GM23338 (cell line): ENCODE measurements around the gene RORB. TPM values are rescaled to one million over a fixed set of nuclear protein-coding genes. Genes with fewer than 3 reads are reported as not detected.

Source experiments
- ATAC-seq: fragments of 200-7000 bp; cut with Tn5 transposase; 3 replicates; pipeline ENCODE4 v1.9.1; 2020
- DNase-seq: peaks from one replicate; pipeline ENCODE4 v3.0.0-alpha.2; 2015; ENCODE audit warnings: low spot score
- H2AFZ ChIP-seq: fragments of 200-600 bp; sonication (generic); 2 replicates; pipeline ENCODE4 v1.8.0; 2016; ENCODE audit warnings: antibody characterized with exemption, mild to moderate bottlenecking, moderate library complexity
- H3F3A ChIP-seq: fragments of 200-600 bp; sonication (generic); replicated peaks from 2 replicates; pipeline ENCODE4 v1.8.0; 2017; ENCODE audit warnings: antibody characterized with exemption, mixed run types, low read depth
- H3K27ac ChIP-seq: fragments of 200-600 bp; sonication (generic); 2 replicates; pipeline ENCODE4 v1.6.1; 2016; ENCODE audit warnings: low read depth
- H3K27me3 ChIP-seq: fragments of 200-600 bp; sonication (generic); 2 replicates; pipeline ENCODE4 v1.8.0; 2016; ENCODE audit warnings: mild to moderate bottlenecking, mixed run types, moderate library complexity; ENCODE audit not compliant: insufficient read depth
- H3K36me3 ChIP-seq: fragments of 200-600 bp; sonication (generic); 2 replicates; pipeline ENCODE4 v1.8.0; 2016; ENCODE audit warnings: mild to moderate bottlenecking; ENCODE audit not compliant: insufficient read depth
- H3K4me1 ChIP-seq: fragments of 200-600 bp; sonication (generic); 2 replicates; pipeline ENCODE4 v1.8.0; 2016; ENCODE audit warnings: mild to moderate bottlenecking, moderate library complexity; ENCODE audit not compliant: insufficient read depth
- H3K4me2 ChIP-seq: fragments of 200-600 bp; sonication (generic); 2 replicates; pipeline ENCODE4 v1.7.1; 2017; ENCODE audit warnings: mixed run types
- H3K4me3 ChIP-seq: fragments of 200-600 bp; sonication (generic); 2 replicates; pipeline ENCODE4 v1.6.1; 2016; ENCODE audit warnings: mixed run types
- H3K79me2 ChIP-seq: fragments of 200-600 bp; sonication (generic); replicated peaks from 2 replicates; pipeline ENCODE4 v1.8.0; 2017; ENCODE audit warnings: mild to moderate bottlenecking; ENCODE audit not compliant: insufficient read depth
- H3K9me2 ChIP-seq: fragments of 200-600 bp; sonication (generic); 2 replicates; pipeline ENCODE4 v1.8.0; 2017; ENCODE audit not compliant: insufficient read depth
- H4K20me1 ChIP-seq: fragments of 200-600 bp; sonication (generic); replicated peaks from 2 replicates; pipeline ENCODE4 v1.8.0; 2017; ENCODE audit warnings: mild to moderate bottlenecking; ENCODE audit not compliant: insufficient read depth
- H3K27ac Mint-ChIP-seq: 2 replicates; pipeline ENCODE4 v1.8.0; 2020; ENCODE audit warnings: inconsistent platforms, mild to moderate bottlenecking, moderate library complexity, mixed read lengths
- H3K27me3 Mint-ChIP-seq: 3 replicates; pipeline ENCODE4 v1.8.0; 2022; ENCODE audit warnings: low read depth, mild to moderate bottlenecking, moderate library complexity, mixed read lengths, inconsistent platforms; ENCODE audit not compliant: insufficient read depth, poor library complexity
- H3K36me3 Mint-ChIP-seq: 3 replicates; pipeline ENCODE4 v1.8.0; 2021; ENCODE audit warnings: low read depth, mild to moderate bottlenecking, inconsistent platforms, moderate library complexity, mixed read lengths
- H3K4me1 Mint-ChIP-seq: 3 replicates; pipeline ENCODE4 v1.8.0; 2020; ENCODE audit warnings: mild to moderate bottlenecking, inconsistent platforms, mixed read lengths
- H3K4me3 Mint-ChIP-seq: 3 replicates; pipeline ENCODE4 v1.8.0; 2021; ENCODE audit warnings: moderate library complexity, mild to moderate bottlenecking, inconsistent platforms, mixed read lengths
- H3K9me3 Mint-ChIP-seq: 3 replicates; pipeline ENCODE4 v1.8.0; 2020; ENCODE audit warnings: moderate library complexity, mild to moderate bottlenecking, inconsistent platforms, mixed read lengths
- CREB1 ChIP-seq: fragments of 250-450 bp; sonication (Bioruptor Pico); IDR thresholded peaks from 2 replicates; pipeline ENCODE4 v1.5.0; 2020; ENCODE audit warnings: low read depth, mild to moderate bottlenecking, moderate library complexity
- EZH2 ChIP-seq: fragments of 200-600 bp; sonication (generic); IDR thresholded peaks from one replicate; pipeline ENCODE4 v1.8.0; 2017; ENCODE audit warnings: antibody characterized with exemption, mild to moderate bottlenecking, low read depth; ENCODE audit not compliant: unreplicated experiment
- EZH2phosphoT487 ChIP-seq: fragments of 200-600 bp; sonication (generic); IDR thresholded peaks from one replicate; pipeline ENCODE4 v1.8.1; 2018; ENCODE audit warnings: antibody characterized with exemption; ENCODE audit not compliant: unreplicated experiment
- JUNB ChIP-seq: IDR thresholded peaks from one replicate; pipeline ENCODE4 v1.6.1; 2016; ENCODE audit warnings: antibody characterized with exemption; ENCODE audit not compliant: unreplicated experiment
- NANOG ChIP-seq: IDR thresholded peaks from 2 replicates; pipeline ENCODE4 v1.6.1; 2016; ENCODE audit warnings: antibody characterized with exemption, borderline replicate concordance
- POLR2AphosphoS5 ChIP-seq: IDR thresholded peaks from 2 replicates; pipeline ENCODE4 v1.6.1; 2016; ENCODE audit warnings: antibody characterized with exemption, low read depth
- STAT1 ChIP-seq: IDR thresholded peaks from one replicate; pipeline ENCODE4 v1.6.1; 2016; ENCODE audit warnings: antibody characterized with exemption; ENCODE audit not compliant: unreplicated experiment
- ZNF114 ChIP-seq: fragments of 250-450 bp; sonication (Bioruptor Pico); IDR thresholded peaks from 2 replicates; pipeline ENCODE4 v1.5.0; 2020; ENCODE audit warnings: mild to moderate bottlenecking, moderate library complexity
- ZNF331 ChIP-seq: fragments of 250-450 bp; sonication (Bioruptor Pico); IDR thresholded peaks from 2 replicates; pipeline ENCODE4 v1.5.0; 2020; ENCODE audit warnings: low read depth, mild to moderate bottlenecking, moderate library complexity
- polyA plus RNA-seq: library from polyadenylated mRNA; unstranded; fragments of >200 nt; fragmentation: Nextera tagmentation; extraction: Ambion mirVana; gene quantifications from 2 replicates; pipeline ENCODE4 v1.2.1, GENCODE V29; 2016
- total RNA-seq: library from RNA; depleted of rRNA; stranded (reverse); fragments of >200 nt; shearing (Covaris generic); gene quantifications from 2 replicates; pipeline ENCODE4 v1.2.3, GENCODE V29; 2014
- TF ChIP-seq, protein P1 (sequence below): IDR thresholded peaks from 2 replicates; pipeline ENCODE4 v1.6.1; 2016; ENCODE audit warnings: antibody characterized with exemption
- TF ChIP-seq, protein P2 (sequence below): fragments of 250-450 bp; sonication (Bioruptor Pico); IDR thresholded peaks from 2 replicates; pipeline ENCODE4 v1.5.0; 2020; ENCODE audit warnings: mild to moderate bottlenecking, moderate library complexity
- TF ChIP-seq, protein P3 (sequence below): IDR thresholded peaks from one replicate; pipeline ENCODE4 v1.6.1; 2018; ENCODE audit warnings: antibody characterized with exemption; ENCODE audit not compliant: unreplicated experiment
- TF ChIP-seq, protein P4 (sequence below), 2 experiments: fragments of 200-600 bp in 1 of 2; sonication (generic) in 1 of 2; conservative IDR thresholded peaks; 2 replicates each; pipeline versions ENCODE4 v1.5.1 to v1.6.1; 2016 to 2017; ENCODE audit warnings: antibody characterized with exemption in 2 of 2, low read depth in 2 of 2, mild to moderate bottlenecking in 2 of 2, moderate library complexity in 1 of 2

The RORB gene
- total and polyA plus RNA-seq, 2 experiments from 2014 or later = 1.2 to 4.5 TPM

DNA sequence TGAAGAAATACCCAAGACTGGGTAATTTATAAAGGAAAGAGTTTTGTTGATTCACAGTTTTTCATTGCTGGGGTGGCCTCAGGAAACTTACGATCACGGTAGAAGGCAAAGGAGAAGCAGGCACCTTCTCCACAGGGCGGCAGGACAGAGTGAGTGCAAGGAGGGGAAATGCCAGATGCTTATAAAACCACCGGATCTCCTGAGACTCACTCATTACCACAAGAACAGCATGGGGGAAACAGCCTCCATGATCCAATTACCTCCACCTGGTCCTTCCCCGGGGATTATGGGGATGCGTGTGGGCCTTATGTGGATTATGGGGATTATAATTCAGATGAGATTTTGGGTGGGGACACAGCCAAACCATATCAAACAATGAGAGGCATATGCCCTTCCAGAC is 18.5 kb upstream of the RORB start:
- Histone ChIP-seq H4K20me1 (no peaks in the 10 kb centered on the region), H2AFZ (peak overlapping the region; percentile 19; the same call in 1 of the 2 replicates), H3K4me3 (no peak overlapping the region), H3K27me3 (no peaks in the 10 kb centered on the region), H3K27ac (no peak overlapping the region), H3K9me2 (0 out of 2 replicates have a peak, but pooled peaks cover 3% of the 10 kb centered on the region), H3F3A (no peaks in the 10 kb centered on the region), H3K4me2 (no peak overlapping the region), H3K36me3 (peaks cover 5% of the 10 kb centered on the region; the same call in 1 of the 2 replicates), H3K79me2 (no peaks in the 10 kb centered on the region), H3K4me1 (no peaks in the 10 kb centered on the region)
- TF ChIP-seq NANOG (no peak), ZNF331 (CRISPR knock-in tag) (no peak), EZH2phosphoT487 (no peak), STAT1 (no peak), ZNF114 (CRISPR knock-in tag) (no peak), CREB1 (CRISPR knock-in tag) (no peak), EZH2 (no peak), JUNB (no peak), POLR2AphosphoS5 (no peak)
- TF ChIP-seq, protein P1, sequence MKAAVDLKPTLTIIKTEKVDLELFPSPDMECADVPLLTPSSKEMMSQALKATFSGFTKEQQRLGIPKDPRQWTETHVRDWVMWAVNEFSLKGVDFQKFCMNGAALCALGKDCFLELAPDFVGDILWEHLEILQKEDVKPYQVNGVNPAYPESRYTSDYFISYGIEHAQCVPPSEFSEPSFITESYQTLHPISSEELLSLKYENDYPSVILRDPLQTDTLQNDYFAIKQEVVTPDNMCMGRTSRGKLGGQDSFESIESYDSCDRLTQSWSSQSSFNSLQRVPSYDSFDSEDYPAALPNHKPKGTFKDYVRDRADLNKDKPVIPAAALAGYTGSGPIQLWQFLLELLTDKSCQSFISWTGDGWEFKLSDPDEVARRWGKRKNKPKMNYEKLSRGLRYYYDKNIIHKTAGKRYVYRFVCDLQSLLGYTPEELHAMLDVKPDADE = no peak
- TF ChIP-seq, protein P2, sequence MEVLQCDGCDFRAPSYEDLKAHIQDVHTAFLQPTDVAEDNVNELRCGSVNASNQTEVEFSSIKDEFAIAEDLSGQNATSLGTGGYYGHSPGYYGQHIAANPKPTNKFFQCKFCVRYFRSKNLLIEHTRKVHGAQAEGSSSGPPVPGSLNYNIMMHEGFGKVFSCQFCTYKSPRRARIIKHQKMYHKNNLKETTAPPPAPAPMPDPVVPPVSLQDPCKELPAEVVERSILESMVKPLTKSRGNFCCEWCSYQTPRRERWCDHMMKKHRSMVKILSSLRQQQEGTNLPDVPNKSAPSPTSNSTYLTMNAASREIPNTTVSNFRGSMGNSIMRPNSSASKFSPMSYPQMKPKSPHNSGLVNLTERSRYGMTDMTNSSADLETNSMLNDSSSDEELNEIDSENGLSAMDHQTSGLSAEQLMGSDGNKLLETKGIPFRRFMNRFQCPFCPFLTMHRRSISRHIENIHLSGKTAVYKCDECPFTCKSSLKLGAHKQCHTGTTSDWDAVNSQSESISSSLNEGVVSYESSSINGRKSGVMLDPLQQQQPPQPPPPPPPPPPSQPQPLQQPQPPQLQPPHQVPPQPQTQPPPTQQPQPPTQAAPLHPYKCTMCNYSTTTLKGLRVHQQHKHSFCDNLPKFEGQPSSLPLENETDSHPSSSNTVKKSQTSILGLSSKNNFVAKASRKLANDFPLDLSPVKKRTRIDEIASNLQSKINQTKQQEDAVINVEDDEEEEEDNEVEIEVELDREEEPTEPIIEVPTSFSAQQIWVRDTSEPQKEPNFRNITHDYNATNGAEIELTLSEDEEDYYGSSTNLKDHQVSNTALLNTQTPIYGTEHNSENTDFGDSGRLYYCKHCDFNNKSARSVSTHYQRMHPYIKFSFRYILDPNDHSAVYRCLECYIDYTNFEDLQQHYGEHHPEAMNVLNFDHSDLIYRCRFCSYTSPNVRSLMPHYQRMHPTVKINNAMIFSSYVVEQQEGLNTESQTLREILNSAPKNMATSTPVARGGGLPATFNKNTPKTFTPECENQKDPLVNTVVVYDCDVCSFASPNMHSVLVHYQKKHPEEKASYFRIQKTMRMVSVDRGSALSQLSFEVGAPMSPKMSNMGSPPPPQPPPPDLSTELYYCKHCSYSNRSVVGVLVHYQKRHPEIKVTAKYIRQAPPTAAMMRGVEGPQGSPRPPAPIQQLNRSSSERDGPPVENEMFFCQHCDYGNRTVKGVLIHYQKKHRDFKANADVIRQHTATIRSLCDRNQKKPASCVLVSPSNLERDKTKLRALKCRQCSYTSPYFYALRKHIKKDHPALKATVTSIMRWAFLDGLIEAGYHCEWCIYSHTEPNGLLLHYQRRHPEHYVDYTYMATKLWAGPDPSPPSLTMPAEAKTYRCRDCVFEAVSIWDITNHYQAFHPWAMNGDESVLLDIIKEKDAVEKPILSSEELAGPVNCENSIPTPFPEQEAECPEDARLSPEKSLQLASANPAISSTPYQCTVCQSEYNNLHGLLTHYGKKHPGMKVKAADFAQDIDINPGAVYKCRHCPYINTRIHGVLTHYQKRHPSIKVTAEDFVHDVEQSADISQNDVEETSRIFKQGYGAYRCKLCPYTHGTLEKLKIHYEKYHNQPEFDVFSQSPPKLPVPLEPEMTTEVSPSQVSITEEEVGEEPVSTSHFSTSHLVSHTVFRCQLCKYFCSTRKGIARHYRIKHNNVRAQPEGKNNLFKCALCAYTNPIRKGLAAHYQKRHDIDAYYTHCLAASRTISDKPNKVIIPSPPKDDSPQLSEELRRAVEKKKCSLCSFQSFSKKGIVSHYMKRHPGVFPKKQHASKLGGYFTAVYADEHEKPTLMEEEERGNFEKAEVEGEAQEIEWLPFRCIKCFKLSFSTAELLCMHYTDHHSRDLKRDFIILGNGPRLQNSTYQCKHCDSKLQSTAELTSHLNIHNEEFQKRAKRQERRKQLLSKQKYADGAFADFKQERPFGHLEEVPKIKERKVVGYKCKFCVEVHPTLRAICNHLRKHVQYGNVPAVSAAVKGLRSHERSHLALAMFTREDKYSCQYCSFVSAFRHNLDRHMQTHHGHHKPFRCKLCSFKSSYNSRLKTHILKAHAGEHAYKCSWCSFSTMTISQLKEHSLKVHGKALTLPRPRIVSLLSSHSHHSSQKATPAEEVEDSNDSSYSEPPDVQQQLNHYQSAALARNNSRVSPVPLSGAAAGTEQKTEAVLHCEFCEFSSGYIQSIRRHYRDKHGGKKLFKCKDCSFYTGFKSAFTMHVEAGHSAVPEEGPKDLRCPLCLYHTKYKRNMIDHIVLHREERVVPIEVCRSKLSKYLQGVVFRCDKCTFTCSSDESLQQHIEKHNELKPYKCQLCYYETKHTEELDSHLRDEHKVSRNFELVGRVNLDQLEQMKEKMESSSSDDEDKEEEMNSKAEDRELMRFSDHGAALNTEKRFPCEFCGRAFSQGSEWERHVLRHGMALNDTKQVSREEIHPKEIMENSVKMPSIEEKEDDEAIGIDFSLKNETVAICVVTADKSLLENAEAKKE (CRISPR knock-in tag) = no peak
- TF ChIP-seq, protein P3, sequence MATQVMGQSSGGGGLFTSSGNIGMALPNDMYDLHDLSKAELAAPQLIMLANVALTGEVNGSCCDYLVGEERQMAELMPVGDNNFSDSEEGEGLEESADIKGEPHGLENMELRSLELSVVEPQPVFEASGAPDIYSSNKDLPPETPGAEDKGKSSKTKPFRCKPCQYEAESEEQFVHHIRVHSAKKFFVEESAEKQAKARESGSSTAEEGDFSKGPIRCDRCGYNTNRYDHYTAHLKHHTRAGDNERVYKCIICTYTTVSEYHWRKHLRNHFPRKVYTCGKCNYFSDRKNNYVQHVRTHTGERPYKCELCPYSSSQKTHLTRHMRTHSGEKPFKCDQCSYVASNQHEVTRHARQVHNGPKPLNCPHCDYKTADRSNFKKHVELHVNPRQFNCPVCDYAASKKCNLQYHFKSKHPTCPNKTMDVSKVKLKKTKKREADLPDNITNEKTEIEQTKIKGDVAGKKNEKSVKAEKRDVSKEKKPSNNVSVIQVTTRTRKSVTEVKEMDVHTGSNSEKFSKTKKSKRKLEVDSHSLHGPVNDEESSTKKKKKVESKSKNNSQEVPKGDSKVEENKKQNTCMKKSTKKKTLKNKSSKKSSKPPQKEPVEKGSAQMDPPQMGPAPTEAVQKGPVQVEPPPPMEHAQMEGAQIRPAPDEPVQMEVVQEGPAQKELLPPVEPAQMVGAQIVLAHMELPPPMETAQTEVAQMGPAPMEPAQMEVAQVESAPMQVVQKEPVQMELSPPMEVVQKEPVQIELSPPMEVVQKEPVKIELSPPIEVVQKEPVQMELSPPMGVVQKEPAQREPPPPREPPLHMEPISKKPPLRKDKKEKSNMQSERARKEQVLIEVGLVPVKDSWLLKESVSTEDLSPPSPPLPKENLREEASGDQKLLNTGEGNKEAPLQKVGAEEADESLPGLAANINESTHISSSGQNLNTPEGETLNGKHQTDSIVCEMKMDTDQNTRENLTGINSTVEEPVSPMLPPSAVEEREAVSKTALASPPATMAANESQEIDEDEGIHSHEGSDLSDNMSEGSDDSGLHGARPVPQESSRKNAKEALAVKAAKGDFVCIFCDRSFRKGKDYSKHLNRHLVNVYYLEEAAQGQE = no peak
- TF ChIP-seq, protein P4, sequence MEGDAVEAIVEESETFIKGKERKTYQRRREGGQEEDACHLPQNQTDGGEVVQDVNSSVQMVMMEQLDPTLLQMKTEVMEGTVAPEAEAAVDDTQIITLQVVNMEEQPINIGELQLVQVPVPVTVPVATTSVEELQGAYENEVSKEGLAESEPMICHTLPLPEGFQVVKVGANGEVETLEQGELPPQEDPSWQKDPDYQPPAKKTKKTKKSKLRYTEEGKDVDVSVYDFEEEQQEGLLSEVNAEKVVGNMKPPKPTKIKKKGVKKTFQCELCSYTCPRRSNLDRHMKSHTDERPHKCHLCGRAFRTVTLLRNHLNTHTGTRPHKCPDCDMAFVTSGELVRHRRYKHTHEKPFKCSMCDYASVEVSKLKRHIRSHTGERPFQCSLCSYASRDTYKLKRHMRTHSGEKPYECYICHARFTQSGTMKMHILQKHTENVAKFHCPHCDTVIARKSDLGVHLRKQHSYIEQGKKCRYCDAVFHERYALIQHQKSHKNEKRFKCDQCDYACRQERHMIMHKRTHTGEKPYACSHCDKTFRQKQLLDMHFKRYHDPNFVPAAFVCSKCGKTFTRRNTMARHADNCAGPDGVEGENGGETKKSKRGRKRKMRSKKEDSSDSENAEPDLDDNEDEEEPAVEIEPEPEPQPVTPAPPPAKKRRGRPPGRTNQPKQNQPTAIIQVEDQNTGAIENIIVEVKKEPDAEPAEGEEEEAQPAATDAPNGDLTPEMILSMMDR (conservative IDR thresholded peaks at IDR 0.05; ENCODE audit: low read depth in 2 of 2) = no peak
- peaks cover 23% of the 10 kb centered on the region for H3K36me3 Mint-ChIP-seq
- H3K27ac Mint-ChIP-seq = no peak overlapping the region
- no peaks in the 10 kb centered on the region for H3K27me3 Mint-ChIP-seq
- ATAC-seq (no peak), DNase-seq (no peak)
- H3K4me3 Mint-ChIP-seq = no peak overlapping the region
- H3K9me3 Mint-ChIP-seq = peaks cover 29% of the 10 kb centered on the region
- H3K4me1 Mint-ChIP-seq = no peaks in the 10 kb centered on the region
